Brain pericyte (primary cell): ENCODE measurements around the gene ZBTB42.

ENCODE experiments used
- DNase-seq: peaks from one replicate; pipeline ENCODE4 v3.0.0-alpha.2; 2012; ENCODE audit warnings: low read depth, low spot score

The ZBTB42 gene

DNA sequence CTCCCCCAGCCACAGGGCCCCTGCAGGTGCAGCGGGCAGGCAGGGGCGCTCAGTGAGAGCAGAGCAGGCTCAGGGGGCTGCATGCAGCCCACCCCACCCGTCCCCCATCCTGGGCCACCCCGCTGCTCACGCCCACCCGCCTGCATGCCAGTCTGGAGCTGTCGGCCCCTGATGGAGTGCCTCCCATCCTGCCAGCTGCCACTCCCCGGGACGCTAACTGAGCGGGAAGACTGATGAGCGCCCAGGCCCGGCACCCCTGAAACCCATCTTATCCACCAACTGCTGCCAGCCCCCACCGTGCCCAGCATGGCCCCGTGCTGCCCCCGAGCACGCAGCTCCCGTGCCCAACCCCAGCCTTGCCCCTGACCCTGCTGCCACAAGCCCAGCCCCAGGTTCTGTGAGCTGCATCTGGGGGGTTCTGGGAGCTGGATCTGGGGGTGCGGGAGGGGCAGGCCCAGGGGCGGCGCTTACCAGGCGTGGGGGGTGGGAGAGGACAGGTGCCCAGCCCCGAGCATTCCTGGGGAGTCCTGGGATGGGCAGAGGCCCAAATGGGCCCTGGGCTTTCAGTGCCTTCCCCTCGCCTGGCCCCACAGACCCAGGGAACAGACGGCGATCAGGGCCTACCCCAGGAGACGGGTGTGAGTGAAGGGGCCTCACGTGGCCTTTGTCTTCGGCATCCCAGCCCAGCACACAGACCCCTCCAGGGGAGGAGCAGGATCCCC is 18.7 kb upstream of the ZBTB42 start:
- no peak for DNase-seq

DNA sequence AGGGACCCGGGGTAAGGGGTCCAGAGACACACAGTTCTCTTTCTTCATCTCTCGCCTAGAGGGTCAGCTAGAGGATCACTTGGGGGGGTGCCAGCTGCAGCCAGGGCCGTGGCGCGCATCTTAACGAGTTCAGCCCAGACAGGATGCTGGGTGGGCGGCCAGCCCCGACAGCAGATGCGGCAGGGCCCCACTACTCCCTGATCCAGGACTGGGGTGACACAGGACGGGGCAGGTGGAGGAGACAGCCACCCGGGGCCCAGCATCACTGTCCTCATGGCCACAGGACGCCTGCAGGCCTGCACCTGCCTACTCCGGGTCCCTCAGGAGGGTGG is 18.1 kb upstream of the ZBTB42 start:
- no peak for DNase-seq

GRCh38 chr14:104783484-104784217 is 17.2 kb upstream of the ZBTB42 start:
- no peak for DNase-seq

DNA sequence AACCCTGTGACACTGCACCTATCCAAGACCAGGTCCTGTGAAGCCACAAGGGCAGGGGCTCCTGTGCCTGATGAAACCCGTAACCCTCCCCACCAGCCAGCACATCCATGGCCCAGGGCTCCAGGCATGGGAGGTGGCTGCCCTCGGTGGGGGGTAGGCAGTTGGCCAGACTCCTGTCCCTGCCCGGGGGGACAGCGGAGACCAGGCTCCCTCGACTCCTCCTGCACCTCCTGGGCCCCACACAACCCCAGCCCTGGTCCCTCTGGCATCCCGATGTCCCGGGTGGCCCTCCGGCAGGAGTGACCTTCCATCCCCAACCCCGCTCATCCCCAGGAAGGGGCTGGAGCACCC is 16.7 kb upstream of the ZBTB42 start:
- no peak for DNase-seq

- DNase-seq, result no peak
Measured at GRCh38 chr14:104784846-104785707, 15.8 kb upstream of the ZBTB42 start.

DNA sequence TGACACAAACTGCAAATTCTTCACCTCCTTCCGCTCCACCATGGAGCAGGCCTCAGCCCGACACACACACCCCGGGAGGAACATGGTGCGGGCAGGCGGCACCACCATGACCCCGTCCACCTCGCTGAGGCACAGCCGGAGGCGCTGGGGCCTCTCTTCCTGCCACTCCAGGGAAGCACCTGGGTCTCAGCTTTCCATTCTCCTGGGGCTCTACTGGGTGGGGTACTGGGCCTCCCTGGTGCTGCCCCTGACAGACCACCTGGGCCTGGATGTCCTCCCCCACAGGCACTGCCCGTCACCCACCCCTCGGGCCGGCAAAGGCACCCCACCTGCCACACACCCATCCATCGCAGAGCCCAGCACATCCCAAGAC is 15.2 kb upstream of the ZBTB42 start:
- DNase-seq, result no peak

DNA sequence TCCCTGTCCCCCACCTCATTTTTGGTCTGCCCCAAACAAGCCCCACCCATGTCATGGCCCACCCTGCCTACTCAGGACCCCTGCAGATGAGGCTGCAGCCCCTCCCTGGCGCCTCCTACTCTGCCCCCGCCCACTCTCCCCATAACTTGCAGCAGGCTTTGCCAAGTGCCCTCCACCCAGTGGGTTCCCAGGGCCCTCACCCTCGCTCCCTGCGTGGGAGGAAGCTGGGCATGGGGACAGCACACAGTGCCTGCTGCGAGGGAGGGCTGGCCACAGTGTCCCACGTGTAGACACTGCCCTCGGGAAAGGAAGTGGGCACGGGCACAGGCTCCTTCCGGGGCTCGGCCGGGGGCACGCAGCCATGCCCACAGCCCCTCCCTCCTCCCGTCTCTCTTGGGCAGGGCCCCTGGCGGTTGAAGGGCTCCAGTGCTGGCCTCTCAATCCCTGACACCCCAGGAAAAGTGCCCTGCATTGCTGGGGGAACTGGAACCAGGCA is 14.8 kb upstream of the ZBTB42 start:
- no peak for DNase-seq

DNA sequence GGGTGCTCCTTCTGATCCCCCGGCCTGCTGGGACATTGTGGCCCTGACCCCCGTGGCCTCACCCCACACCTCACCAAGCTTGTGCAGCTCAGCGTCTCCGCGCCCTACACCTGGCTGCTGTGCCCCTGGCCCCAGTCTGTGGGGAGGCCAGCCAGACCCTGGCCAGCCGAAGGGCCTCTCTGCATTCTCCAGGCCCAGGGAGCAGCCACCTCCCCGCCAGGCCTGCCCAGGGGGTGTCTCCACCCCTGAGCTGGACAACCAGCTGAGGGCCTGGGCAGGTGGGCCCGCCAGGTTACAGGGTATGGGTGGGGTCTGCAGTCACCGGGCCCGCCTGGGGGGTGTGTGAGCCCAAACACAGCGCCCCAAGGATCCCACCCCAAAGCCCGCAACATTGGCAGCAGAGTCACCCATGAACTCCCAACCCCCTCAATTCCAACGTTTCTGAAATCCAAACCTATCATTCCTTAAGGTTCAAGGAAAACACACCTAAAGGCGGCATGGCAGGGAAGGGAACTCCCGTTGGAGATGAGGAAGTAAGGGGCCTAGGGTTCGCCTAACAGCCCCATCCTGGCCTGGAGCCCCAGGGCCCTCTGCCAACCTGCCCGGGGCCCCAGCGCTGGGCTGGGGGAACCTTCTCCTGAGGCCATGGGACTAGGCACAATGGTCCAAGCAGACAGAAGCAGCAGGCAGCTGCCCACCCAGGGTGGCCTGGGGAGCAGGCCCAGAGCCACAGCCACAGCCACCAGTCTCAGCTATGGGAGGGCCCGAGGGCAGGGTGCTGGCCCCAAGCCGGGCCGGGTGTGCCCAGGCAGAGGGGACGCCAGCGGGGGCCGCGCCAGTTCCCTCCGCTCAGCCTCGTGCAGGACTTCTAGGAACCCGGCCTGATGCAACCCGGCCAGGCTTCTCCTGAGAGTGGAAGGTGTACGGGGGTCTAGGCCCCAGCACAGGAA is 13.9 kb upstream of the ZBTB42 start:
- no peak for DNase-seq

DNA sequence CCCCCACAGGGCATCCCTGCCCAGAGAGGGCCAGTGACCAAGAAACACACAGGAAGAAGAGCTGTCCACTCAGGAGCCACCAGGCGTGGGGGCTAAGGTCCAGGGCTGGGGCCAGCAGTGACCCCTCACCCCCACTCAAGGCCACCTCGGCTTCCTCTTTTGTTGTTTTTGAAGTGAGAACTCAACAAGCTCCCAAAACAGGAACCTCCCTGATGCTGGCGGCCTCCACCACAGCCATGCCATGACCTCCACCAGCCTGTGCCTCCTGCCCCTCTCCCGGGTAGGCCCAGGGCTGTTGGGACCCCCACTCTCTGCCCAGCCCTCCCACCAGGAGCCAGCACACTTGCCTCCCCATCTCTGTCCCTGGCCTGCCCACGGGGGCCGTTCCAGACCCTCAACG is 13.2 kb upstream of the ZBTB42 start:
- DNase-seq, result no peak

- no peak for DNase-seq
Measured at GRCh38 chr14:104788161-104788818, 12.6 kb upstream of the ZBTB42 start.

DNA sequence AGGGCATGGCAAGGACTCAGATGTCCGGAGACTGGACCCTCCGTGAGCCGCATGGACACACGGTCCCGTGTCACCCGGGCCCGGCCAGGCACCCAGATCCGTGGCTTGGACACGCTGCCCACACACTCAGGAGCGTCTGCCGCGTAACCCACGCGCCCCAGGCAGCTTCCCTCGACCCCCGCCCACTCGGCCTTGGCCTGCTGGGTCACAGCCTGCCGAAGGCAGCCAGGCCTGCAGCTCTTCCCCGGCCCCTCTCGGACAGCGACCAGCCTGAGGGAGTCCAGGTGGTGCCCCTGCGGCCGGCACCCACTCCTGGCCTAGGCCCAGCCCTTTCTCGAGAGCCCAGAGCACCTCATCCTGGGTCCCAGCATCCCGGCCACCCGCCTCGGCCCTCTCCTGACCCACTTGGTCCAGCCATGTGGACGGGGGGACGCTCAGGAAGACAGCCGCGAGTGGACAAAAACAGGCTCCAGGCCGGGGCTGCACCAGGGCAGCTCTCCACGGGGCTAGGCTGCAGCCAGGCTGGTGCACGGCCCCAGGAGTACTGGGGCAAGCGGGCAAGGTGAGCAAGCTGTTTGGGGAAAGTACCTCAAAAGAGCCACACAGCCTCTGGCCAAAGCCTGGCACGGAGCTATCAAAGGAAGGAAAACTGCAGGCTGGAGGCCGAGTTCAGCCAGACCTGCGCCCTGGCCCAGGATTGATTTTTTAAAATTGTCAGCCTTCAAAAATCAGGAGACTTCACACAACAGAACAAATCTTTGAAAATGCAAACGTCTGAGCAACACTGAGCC is 11.8 kb upstream of the ZBTB42 start:
- no peak for DNase-seq

DNA sequence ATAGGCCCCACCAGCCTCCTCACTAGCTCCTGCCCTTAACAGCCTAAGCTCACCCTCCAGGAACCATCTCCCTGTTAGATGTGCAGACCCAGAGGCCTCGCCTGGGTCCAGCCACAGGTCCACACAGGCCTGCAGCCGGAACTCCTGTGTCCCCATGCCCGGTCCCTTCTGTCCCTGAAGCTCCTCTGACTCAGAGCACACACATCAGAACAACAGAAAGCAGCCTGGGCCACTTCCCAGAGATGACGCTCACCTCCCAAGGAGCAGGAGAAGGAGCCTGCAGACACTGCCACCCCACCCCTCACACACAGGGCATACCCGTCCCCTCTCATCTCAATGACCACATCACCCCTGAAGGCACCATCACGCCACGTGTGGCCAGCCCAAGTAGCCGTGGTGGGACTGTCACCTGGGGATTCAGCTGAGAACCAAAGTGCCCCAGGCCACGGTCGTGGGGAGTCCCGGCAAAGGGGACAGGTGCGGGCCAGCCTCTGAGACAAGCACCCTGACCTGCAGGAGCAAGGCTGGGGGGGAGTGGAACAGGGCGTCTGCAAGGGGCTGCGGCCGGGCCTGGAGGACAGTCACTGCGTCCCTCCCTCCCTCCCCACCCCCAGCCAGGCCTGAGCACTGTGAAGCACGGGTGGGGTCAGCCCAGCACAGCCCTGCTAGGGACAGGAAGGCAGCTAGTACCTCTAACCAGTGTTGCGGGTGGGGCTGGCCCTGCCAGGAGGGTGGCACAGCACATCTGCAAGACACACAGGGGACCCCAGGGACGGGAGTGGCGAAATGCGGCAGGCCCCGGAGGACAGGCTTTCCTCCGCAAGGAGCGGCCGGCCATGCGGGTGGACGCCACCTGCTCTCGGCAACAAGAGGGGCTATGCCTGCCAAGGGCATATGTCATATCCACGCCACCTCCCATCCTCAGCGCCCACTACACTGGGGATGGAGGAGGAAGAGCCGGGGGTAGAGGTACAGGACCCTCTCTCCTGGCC is 10.9 kb upstream of the ZBTB42 start:
- DNase-seq, result no peak

DNA sequence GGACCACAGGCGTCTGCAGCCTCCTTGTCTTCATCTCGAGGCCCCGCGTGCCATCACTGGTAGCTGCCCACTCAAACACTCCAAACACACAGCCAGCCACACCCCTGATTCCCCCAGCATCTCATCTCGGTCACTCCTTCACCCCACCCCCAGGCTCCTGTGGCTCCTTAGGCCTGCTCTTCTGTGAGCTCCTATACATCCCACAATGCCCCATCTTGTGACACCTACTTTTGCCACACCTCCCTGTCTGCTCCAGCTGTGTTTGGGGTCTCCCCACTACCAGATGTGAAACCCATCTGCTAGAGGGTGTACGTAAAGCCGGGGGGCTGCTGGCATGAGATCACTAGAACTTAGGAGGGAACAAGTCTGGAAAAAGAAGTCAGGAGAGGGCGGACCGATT is 9.5 kb upstream of the ZBTB42 start:
- no peak for DNase-seq

GRCh38 chr14:104792101-104792884 is 8.6 kb upstream of the ZBTB42 start:
- DNase-seq, result no peak

- DNase-seq, result no peak
Measured at GRCh38 chr14:104792945-104793702, 7.8 kb upstream of the ZBTB42 start.

- no peak for DNase-seq
Measured at GRCh38 chr14:104793703-104793959, 7.3 kb upstream of the ZBTB42 start.

DNA sequence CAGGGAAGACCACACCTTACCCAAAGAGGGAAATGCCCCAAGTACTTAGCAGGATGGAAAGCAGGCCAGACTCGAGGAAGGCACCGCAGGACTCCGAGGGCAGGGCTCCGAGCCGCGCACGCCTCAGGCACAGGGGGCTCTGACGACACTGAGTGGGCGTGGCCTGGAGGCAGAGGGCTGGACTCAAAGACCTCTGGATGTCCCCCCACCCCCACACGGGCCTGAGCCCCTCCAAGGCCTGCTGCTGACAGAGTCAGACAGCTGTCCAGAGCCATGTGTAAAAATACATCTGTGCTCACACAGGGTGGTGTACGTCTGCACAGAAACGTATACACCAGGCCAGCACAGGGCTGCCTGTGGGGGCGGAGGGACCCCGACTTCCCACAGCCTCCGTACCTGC is 6.8 kb upstream of the ZBTB42 start:
- peak; percentile 51 for DNase-seq

GRCh38 chr14:104794631-104794992 is 6.3 kb upstream of the ZBTB42 start:
- DNase-seq, result no peak
